Epidermal melanocyte (primary cell): ENCODE data around the gene ANKFY1.
A peak's percentile ranks its signal among the peaks of the same experiment; 100 is the strongest.
"Not testable (repeated sequence)": the region's sequence is repeated elsewhere in the genome, so short reads cannot be mapped to it uniquely, and the experiment has no call there.

Source experiments
- DNase-seq: peaks from one replicate; pipeline ENCODE4 v3.0.0; 2011; ENCODE audit warnings: low spot score; ENCODE audit not compliant: insufficient read length

Gene ANKFY1

DNA sequence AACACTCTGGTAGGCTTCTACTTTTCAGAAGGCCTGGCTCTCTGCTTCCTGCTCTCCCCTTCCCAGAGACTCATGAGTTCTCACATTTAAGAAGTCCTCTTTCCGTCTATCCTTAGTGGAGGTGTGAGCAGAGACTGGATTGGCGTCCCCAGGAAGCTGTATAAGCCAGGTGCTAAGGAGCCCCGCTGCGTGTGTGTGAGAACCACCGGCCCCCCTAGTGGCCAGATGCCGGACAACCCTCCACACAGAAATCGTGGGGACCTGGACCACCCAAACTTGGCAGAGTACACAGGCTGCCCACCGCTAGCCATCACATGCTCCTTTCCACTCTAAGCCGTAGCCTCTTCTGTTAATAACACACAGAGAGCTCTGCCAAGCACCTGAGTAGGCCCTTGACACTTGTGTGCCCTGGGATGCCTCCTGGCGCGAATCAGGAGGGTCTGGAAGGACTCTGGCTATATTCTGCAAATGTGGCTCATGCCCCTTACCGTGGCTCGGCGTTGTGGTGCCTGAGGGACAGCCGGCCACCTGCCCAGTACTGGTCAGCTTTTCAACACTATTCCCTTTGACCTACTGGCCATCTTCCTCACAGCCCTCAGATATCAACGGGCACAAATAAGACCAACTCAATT lies 106.9 kb downstream of the ANKFY1 start:
- DNase-seq: no peak

DNA sequence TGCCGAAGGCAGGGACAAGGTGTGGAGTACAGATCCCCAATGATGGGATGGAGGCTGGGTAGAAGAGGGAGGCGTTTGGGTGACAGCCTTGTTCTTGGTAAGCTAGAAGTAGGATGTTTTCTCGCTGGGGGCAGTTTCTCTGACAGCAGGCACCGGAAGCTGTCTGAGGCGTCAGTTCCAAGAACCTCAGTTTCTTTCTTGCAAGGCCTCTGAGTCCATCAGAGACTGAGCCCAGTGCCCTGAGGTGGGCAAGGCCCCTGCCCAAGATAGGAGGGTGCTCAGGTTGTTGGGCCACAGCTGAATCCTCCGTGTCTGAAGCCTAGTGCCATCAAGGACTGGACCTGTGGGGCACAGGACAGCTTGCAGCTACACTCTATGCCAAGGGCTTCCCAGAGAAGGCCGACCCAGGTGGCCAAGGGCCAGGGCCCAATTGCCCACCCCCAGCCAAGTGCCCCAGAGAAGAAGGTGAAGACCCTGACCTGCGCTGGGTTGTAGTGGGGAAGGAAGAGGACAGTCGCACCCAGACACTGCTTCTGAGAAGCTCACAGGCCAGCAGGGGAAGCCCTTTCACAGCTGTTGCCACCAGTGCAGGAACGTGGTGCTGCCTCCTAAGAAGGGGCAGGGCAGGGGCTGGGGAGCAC lies 107.7 kb downstream of the ANKFY1 start:
- DNase-seq: no peak

DNA sequence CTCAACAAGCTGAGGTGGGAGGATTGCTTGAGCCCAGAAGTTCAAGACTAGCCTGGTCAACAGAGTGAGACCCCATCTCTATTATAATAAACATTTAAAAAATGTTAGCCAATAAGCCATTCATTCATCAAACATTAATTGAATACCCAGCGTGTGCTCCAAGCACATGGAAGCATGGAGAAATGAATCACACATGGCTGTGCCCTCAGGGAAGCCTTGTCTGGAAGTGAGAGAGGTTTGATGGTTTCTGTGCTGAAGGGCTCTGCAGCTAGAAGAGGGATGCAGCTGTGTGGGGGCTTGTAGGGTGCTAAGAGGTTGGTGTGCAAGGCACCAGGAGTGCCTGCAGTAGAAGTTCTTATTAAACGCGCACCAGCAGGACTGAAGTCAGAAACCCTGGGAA lies 109.6 kb downstream of the ANKFY1 start:
- DNase-seq: no peak

DNA sequence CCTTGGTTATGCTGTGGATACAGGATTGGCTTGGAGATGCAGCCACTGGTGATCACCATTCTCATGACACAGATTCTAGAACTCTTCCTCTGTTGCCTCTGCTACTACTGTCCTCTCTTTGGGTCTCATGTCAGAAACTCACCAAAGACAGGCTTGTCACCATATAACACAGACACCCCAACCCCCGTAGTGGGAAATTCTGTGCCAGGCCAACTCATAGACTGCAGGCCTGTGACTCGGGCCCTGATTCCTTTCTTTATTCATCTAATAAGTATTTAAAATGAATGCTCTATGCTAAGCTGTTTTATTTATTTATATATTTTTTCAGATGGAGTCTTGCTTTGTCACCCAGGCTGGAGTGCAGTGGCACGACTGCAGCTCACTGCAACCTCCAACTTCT lies 111.3 kb downstream of the ANKFY1 start:
- DNase-seq: no peak

DNA sequence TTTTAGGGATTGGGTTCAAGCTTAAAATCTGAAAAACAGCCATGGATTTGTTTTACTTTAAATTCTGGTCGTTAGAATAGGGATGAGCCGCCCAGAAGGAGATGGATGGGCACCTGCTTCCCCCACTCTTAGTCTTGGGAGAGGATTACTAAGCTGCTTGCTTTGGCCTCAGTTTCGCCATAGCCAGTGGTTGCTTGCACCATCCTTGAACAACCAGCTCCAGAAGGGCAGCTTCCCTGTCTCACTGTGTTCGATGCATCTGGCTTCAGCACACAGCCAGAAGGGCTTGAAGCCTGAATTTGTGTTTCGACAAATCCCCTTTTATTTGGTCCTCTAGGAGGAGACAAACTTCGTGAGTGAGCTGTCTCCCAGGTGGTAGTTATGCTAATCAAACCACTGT lies 113.7 kb downstream of the ANKFY1 start:
- no peak for DNase-seq

DNA sequence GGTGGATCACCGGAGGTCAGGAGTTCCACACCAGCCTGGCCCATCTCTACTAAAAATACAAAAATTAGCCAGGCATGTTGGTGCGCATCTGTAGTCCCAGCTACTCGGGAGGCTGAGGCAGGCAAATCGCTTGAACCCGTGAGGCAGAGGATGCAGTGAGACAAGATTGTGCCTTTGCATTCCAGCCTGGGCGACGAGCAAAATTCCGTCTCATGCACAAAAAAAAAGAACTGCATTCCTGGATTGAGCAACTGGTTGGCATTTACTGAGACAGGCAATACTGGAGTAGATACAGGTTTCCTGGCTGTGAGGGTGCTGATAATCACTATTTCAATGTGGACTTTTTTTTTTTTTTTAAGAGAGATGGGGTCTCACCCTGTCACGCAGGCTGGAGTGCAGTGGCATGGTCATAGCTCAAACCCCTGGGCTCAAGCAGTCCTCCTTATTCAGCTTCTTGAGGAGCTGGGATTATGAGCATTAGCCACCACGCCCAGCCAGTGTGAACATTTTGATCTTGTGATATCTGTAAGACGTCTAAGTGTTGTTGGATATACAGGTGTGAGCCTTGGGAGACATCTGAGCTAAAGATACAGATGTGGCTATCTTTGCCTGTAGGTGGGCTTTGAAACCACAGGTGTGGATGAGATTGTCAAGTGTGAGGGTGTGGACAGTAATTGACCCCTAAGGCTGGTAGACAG lies 115.0 kb downstream of the ANKFY1 start:
- DNase-seq: no peak

DNA sequence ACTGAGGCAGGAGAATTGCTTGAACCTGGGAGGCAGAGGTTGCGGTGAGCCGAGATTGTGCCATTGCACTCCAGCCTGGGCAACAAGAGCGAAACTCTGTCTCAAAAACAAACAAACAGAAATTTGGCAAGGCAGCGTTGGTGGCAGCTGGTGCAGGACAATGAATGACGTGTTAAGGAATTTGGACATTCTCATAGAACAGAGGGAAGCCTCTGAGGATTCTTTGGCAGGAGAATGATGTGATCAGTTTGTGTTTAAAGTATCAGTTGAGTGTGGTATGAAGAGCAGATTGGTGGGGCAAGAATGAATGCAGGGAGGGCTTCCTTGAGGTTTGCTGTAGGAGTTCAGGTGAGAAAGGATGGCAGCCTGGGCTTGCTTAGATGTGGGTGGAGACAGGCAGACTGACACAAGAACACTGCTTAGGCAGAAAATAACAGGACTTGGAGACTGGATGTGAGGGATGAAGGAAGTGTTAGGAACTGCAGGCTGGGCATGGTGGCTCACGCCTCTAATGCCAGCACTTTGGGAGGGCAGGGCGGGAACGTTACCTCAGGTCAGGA lies 115.9 kb downstream of the ANKFY1 start:
- DNase-seq: no peak

DNA sequence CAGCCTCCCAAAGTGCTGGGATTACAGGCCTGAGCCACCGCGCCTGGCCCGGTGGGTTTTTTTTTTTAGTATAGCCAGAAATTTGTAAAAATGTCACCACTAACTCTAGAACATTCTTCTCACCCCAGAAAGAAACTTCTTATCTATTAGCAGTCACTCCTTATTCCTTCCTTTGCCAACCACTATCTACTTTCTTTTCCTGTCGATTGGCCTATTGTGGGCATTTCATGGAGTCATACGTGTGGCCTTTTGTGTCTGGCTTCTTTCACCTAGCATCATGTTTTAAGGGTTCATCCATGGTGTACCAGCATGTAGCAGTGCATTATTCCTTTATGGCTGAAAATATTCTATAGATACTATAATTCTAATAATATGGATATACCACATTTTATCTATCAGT lies 117.1 kb downstream of the ANKFY1 start:
- no peak for DNase-seq

DNA sequence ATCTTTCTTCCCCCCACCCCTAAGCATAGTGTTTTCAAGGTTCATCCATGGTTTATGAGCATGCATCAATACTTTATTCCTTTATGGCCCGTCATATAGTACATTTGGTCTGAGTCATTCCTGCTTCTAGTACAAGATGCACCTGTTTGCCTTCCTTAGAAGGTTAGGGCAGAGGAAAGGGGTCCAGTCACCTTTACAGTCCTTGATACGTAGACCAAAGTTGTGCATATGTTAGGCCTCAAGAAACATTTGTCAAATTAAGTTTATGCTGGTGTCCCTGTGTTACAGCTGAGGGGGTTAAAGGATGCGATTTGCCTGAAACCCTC lies 119.4 kb downstream of the ANKFY1 start:
- DNase-seq: no peak

DNA sequence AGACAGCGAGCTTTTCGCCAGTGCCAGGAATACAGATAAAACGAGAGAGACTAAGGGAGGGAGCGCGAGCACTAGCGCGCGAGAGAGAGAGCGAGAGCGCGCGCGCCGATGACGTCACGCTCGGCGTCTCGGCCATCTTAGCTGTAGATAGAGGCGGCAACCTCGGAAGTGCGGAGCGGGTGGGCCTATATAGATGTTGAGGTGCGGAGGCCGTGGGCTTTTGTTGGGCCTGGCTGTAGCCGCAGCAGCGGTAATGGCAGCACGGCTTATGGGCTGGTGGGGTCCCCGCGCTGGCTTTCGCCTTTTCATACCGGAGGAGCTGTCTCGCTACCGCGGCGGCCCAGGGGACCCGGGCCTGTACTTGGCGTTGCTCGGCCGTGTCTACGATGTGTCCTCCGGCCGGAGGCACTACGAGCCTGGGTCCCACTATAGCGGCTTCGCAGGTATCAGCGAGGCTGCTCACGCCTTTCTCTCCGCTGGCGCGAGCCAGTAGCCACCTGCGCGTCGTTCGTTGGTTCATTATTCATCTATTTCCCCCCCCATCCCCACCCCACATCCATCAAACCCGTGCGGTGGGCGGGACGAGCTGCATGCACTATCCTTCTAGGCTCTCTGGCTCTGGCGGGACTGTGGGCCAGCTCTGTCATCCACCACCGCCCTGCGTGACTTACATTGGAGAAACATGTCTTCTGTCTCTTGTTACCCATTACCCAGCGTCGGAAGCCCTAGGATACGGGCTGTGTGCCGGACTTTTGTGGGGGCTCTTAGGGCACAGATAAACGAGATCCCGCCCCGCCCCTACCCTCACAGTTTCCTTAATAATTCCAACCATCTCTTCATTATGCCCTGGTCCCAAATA lies 120.0 kb downstream of the ANKFY1 start:
- peak; percentile 82 for DNase-seq

GRCh38 chr17:4142107-4142900 lies 121.5 kb downstream of the ANKFY1 start:
- no peak for DNase-seq

DNA sequence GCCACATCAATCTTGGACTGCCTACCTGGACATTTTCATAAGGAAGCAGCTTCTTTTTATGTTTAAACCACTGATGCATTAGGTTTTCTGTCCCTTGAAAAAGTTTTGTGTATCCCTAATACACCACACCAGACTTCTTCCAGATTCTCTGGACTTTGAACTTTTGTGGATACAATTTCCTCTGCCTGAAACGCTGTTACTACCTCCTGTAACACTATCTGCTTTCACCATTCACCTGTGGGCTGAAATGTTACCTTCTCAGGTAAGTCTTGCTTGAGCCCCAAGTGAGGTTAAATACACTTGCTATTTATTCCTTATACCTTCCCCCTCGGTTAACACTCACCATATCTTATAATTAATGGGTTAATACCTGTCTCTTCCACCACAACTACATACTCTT lies 123.7 kb downstream of the ANKFY1 start:
- DNase-seq: no peak

DNA sequence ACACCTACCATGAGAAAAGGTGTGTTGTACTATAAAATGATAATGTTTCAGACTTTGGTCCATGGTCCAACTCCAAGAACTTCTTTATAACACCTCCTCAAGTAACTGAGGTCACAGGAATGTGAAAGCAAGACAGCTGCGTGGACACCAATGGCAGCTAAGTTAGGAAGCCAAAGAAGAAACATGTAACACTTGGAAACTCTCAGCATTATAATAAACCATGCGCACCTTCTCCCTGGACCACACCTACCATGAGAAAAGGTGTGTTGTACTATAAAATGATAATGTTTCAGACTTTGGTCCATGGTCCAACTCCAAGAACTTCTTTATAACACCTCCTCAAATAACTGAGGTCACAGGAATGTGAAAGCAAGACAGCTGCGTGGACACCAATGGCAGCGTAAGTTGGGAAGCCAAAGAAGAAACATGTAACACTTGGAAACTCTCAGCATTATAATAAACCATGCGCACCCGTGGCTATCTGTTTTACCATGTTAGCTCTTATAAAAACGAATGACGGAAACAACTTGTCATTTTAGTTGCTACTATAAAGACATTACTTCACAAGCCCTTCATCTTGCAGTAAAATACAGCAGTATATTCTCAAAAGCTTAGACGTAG lies 124.8 kb downstream of the ANKFY1 start:
- DNase-seq: not testable (repeated sequence)

GRCh38 chr17:4136373-4136772 lies 127.4 kb downstream of the ANKFY1 start:
- DNase-seq: no peak

DNA sequence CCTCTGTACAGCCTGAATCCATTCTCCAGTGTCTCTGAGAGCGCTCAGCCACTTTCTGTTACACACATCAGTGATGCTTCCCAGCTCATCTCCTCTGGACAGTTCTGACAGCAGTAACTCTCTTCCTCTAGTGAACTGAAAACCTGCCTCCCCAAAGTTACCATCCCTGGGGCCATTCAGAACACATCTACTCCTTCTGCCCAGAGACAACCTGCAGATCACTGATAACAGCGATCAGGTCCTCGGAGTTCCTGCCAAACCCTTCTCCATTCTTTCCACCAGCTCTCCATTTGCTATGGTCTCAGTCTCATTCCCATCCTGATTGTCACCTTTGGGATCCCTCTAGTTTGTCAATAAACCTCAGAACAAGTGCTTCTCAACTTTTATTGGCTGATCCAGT lies 128.3 kb downstream of the ANKFY1 start:
- DNase-seq: no peak

GRCh38 chr17:4134721-4135120 lies 129.1 kb downstream of the ANKFY1 start:
- DNase-seq: no peak

DNA sequence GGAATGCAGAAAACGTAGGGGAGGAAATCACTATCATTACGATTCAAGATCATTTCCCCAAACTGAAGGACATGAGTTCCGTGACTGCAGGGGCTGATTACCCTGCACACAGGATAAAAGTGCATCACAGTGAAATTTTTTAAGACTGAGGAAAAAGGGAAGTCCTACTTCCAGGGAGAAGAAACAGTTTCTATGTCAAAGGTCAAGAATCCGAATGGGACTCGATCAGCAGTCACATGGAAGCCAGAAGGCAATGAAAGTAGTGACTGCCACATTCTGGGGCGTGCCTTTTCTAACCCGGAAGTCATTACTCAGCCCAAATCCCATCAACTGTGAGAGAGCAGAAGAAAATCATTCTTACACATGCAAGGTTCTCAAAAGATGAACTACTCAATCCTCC lies 133.1 kb downstream of the ANKFY1 start:
- no peak for DNase-seq

DNA sequence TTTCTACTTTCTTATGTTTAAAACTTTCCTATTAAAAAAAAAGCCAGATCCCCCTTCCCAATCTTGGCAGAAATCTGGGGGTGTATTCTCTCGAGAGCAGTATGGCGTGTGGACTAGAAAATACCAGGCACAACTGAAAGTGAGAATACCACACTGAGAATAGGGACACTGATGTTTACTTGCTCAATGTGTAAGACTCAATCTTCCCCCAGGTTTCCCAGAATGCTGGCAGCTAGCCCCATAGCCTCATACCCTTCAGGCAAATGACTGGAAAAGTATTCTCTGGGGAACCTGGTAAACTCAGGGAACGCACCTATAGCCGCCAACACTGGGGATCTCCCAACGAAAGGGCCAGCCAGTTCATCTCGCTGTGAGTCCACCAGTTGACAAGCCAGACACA lies 136.2 kb downstream of the ANKFY1 start:
- no peak for DNase-seq

GRCh38 chr17:4125552-4125951 lies 138.2 kb downstream of the ANKFY1 start:
- no peak for DNase-seq

DNA sequence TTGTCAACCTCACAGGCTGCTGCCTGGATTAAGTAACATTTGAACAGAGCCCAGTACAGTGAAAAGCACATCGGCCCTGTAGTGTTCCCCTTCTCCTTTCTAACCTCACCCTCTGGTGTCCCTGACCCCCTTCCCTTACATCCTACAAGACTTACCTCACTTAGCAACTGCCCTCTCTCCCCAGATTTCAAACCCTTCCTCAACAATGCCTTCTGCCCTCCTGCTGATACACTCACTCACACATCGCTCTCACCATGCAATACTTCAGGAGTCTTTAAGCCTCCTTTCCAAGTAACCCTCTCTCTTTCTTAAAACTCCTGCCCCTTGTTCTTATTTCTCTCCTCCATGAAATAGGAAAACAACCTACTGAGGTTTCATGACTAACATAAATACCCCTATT lies 138.8 kb downstream of the ANKFY1 start:
- no peak for DNase-seq

DNA sequence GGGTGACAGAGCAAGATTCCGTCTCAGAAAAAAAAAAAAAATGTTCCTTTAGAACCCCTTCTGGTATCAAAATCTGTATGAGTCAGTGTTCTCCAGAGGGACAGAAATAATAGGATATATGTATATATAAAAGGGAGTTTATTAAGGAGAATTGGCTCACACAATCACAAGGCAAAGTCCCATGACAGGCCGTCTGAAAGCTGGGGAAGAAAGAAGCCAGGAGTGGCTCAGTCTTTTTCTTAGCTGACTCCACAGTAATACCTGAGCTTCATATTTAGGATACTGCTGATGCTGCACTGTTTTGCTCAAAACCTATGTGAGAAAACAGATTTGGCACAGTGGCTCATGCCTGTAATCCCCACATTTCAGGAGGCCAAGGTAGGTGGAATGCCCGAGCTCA lies 143.4 kb downstream of the ANKFY1 start:
- DNase-seq: no peak
